ENCODE data around the gene RAB11B.

- TF ChIP-seq CTCF (IDR thresholded peaks at IDR 0.05): no peak
- no peak for TF ChIP-seq POLR2A (IDR thresholded peaks at IDR 0.05)
Measured at GRCh38 chr19:8401981-8402411, 11.8 kb downstream of the RAB11B start.
